BJ (cell line): ENCODE data around the gene MTCH1. TPM values are rescaled to one million over a fixed set of nuclear protein-coding genes. Genes with fewer than 3 reads are reported as not detected.

Experiments
- CTCF ChIA-PET: fragments of 350-600 bp; formaldehyde crosslinking; extraction: SDS; loops from one replicate; lab custom pipeline; 2021; ENCODE audit warnings: antibody characterized with exemption, inconsistent platforms; lab: Yijun Ruan, JAX
- POLR2A ChIA-PET: fragments of 300-600 bp; sonication (Branson Sonifier 250); formaldehyde crosslinking; extraction: SDS; loops from one replicate; lab custom pipeline; 2021; ENCODE audit warnings: antibody characterized with exemption; lab: Charles Lee
- DNase-seq: peaks from one replicate; pipeline ENCODE4 v3.0.0-alpha.2; 2011; ENCODE audit warnings: low read depth
- H3K27me3 ChIP-seq: 2 replicates; pipeline ENCODE4 v1.6.0; 2011; ENCODE audit warnings: low read length; ENCODE audit not compliant: control insufficient read depth, insufficient read depth
- H3K36me3 ChIP-seq: 2 replicates; pipeline ENCODE4 v1.5.1; 2011; ENCODE audit warnings: low read length; ENCODE audit not compliant: control insufficient read depth, insufficient read depth
- H3K4me3 ChIP-seq: 2 replicates; pipeline ENCODE4 v1.5.1; 2011; ENCODE audit warnings: low read depth, mild to moderate bottlenecking, control low read depth, low read length
- CTCF ChIP-seq: IDR thresholded peaks from 2 replicates; pipeline ENCODE4 v1.5.1; 2011; ENCODE audit warnings: low read depth, mild to moderate bottlenecking, control low read depth, inconsistent platforms, low read length, moderate library complexity; ENCODE audit not compliant: insufficient read depth
- polyA minus RNA-seq: library from RNA; depleted of rRNA, polyadenylated mRNA; stranded (reverse); fragments of >200 nt; gene quantifications from 2 replicates; pipeline ENCODE4 v1.2.3, GENCODE V29; 2011; rRNA and poly(A)+ RNA removed
- polyA plus RNA-seq: library from polyadenylated mRNA; depleted of rRNA; stranded (reverse); fragments of >200 nt; gene quantifications from 2 replicates; pipeline ENCODE4 v1.2.3, GENCODE V29; 2011; rRNA removed

The MTCH1 gene
- 123 and 207 TPM in 2 replicates for polyA plus RNA-seq
- polyA minus RNA-seq = 103 and 111 TPM in 2 replicates

GRCh38 chr6:36985808-36986703 is at the start of gene MTCH1:
Gene MTCH1, minus strand, starts transcription at chr6:36986196. Its CDS starts 23 bp downstream, at chr6:36986173.
- no peaks in the 10 kb centered on the region for H3K36me3 ChIP-seq
- no peak for TF ChIP-seq CTCF
- CTCF ChIA-PET = interaction anchor here (0.6 to 3.5 kb wide), 9 partner anchors 9 to 220 kb away, joined by 3 to 26 read pairs (median 3); partner anchors contain the start of gene C6orf89
- peak; percentile 10 for DNase-seq
- POLR2A ChIA-PET = interaction anchor here (0.6 to 0.7 kb wide), 2 partner anchors 47 to 111 kb away, joined by 3 read pairs; partner anchors contain the start of gene PPIL1
- H3K4me3 ChIP-seq = peak within 1 kb of the TSS; percentile 100
- H3K27me3 ChIP-seq = peaks cover 2% of the 10 kb centered on the region; the same call in 1 of the 2 replicates

DNA sequence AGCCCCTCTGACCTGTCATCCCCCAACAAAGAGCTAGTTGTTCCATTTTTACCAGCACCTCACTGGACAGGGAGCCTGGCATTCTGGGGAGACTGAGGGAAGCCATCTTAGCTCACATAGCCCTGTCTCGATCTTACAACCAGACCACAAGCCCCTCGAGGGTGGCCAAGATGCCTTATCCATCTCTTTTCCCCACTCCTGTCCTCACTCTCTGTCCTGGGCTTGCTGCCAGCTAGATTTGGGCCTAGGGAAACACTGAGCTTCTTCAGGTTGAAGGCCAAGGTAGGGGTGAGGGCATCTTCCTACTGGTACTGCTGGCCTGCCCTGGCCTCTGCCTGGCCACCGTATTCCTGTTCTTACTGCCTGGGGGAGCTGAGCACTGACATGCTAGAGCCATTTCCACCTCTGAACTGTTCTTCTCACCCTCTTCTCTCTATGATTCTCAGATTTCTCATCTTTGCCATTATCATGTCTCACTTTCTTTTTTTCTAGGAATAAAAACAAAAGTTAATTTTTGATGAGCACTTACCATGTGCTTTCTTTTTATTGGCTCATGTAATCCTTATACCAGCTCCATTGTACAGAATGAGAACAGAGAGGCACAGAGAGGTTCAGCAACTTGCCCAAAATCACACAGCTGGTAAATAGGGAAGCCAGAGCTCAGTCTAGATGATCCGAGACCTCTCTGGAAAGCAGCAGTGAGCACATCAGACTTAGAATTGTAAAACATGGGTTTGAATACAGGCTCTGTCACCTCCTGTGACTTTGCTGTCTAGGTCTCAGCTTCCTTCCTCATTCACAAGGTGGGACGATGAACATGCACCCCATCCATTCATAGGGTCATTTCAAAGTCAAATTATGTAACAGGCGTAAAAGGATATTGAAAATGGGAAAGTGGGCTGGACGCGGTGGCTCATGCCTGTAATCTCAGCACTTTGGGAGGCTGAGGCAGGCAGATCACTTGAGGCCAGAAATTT is 48.1 kb upstream of the MTCH1 start:
- no peak for TF ChIP-seq CTCF
- Histone ChIP-seq H3K36me3 (no peaks in the 10 kb centered on the region), H3K27me3 (peaks cover 3% of the 10 kb centered on the region), H3K4me3 (no peak overlapping the region)
- ChIA-PET CTCF (interaction anchor here (0.5 to 20.0 kb wide), 9 partner anchors 8 to 177 kb away, joined by 3 to 588 read pairs (median 6); no protein-coding TSS in a partner anchor), POLR2A (no interaction called here)
- DNase-seq = no peak

- Histone ChIP-seq H3K4me3 (no peak overlapping the region), H3K36me3 (no peaks in the 10 kb centered on the region), H3K27me3 (peaks cover 2% of the 10 kb centered on the region)
- DNase-seq = no peak
- CTCF ChIA-PET = interaction anchor here (1.3 to 20.0 kb wide), 6 partner anchors 15 to 178 kb away, joined by 4 to 588 read pairs (median 6); no protein-coding TSS in a partner anchor
- POLR2A ChIA-PET = no interaction called here
- no peak for TF ChIP-seq CTCF
Measured at GRCh38 chr6:37033255-37033654, 47.3 kb upstream of the MTCH1 start.

DNA sequence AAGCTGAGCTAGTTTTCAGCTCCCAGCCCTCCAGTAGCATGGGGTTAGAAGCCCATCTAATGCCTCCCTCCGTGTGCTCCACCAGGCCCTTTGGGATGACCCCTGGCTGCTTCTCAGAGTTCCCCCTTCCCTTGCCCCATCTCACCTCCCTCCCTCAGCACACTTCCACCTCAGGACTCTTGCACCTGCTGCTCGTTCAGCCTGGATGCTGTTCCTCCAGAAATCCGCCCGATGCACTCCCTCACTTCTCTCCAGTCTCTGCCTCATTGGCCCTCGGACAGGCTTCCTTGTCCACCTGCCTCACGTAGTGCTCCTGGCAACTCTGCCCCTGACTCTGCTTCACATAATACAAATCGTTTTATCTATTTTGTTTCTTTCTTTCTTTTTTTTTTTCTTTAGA is 46.2 kb upstream of the MTCH1 start:
- no peak overlapping the region for H3K4me3 ChIP-seq
- ChIA-PET POLR2A (no interaction called here), CTCF (interaction anchor here (1.0 to 20.0 kb wide), 5 partner anchors 13 to 179 kb away, joined by 4 to 588 read pairs (median 56); partner anchors contain the start of gene PIM1)
- no peaks in the 10 kb centered on the region; the same call in none of the 2 replicates for H3K27me3 ChIP-seq
- no peak for DNase-seq
- no peak for TF ChIP-seq CTCF
- no peaks in the 10 kb centered on the region for H3K36me3 ChIP-seq
